ENCODE results near the gene ZNF407.

GRCh38 chr18:74679679-74680076 is 82.0 kb downstream of the ZNF407 start:
- no peak for TF ChIP-seq CTCF (IDR thresholded peaks at IDR 0.05 in 2 of 3, conservative IDR thresholded peaks at IDR 0.05 in 1 of 3; ENCODE audit: borderline replicate concordance in 1 of 3, insufficient read depth in 1 of 3, low read depth in 2 of 3, low read length in 2 of 3)
- TF ChIP-seq SIN3A (IDR thresholded peaks at IDR 0.05; ENCODE audit: low read depth): no peak
- no peak for TF ChIP-seq CEBPB (IDR thresholded peaks at IDR 0.05; ENCODE audit: low read depth)
- TF ChIP-seq ELF1 (IDR thresholded peaks at IDR 0.05; ENCODE audit: borderline replicate concordance, low read depth): no peak
- TF ChIP-seq POLR2AphosphoS5 (IDR thresholded peaks at IDR 0.05; ENCODE audit: low read depth, low read length): no peak
- no peak for TF ChIP-seq ZBTB33 (IDR thresholded peaks at IDR 0.05; ENCODE audit: extremely low read depth, insufficient replicate concordance, low read length)
- no peak for TF ChIP-seq POLR2A (IDR thresholded peaks at IDR 0.05; ENCODE audit: borderline replicate concordance, extremely low read depth, insufficient read depth, insufficient read length)
- no peak for TF ChIP-seq EZH2phosphoT487 (IDR thresholded peaks at IDR 0.05; ENCODE audit: borderline replicate concordance)
- TF ChIP-seq JUND (IDR thresholded peaks at IDR 0.05): no peak
